GM18505 (cell line): ENCODE measurements around the gene PARD3.

Experiments
- ATAC-seq: cut with Tn5 transposase; IDR thresholded peaks from one replicate; pipeline ENCODE4 v1.9.1; 2021; ENCODE audit not compliant: unreplicated experiment
- POLR2A ChIP-seq: IDR thresholded peaks from 4 replicates; pipeline ENCODE4 v1.6.1; 2011; ENCODE audit warnings: borderline replicate concordance; ENCODE audit not compliant: insufficient read depth, insufficient read length; ENCODE audit errors: extremely low read depth

PARD3 gene

GRCh38 chr10:34135515-34135914, 679.6 kb downstream of the PARD3 start:
- ATAC-seq: no peak
- no peak for TF ChIP-seq POLR2A

GRCh38 chr10:34134602-34135001, 680.5 kb downstream of the PARD3 start:
- TF ChIP-seq POLR2A: no peak
- ATAC-seq: no peak

- TF ChIP-seq POLR2A: no peak
- no peak for ATAC-seq
Observed at GRCh38 chr10:34133406-34133805, 681.7 kb downstream of the PARD3 start.

GRCh38 chr10:34131152-34131551, 683.9 kb downstream of the PARD3 start:
- no peak for TF ChIP-seq POLR2A
- ATAC-seq: no peak

GRCh38 chr10:34127676-34128075, 687.4 kb downstream of the PARD3 start:
- no peak for TF ChIP-seq POLR2A
- ATAC-seq: no peak

- TF ChIP-seq POLR2A: no peak
- no peak for ATAC-seq
Observed at GRCh38 chr10:34126371-34127151, 688.5 kb downstream of the PARD3 start.

- no peak for ATAC-seq
- TF ChIP-seq POLR2A: no peak
Observed at GRCh38 chr10:34125702-34126101, 689.4 kb downstream of the PARD3 start.

GRCh38 chr10:34124522-34125035, 690.5 kb downstream of the PARD3 start:
- no peak for ATAC-seq
- no peak for TF ChIP-seq POLR2A

GRCh38 chr10:34121781-34122622, 693.1 kb downstream of the PARD3 start:
- TF ChIP-seq POLR2A: no peak
- no peak for ATAC-seq

GRCh38 chr10:34121125-34121753, 693.9 kb downstream of the PARD3 start:
- TF ChIP-seq POLR2A: no peak
- ATAC-seq: no peak

GRCh38 chr10:34119456-34119855, 695.6 kb downstream of the PARD3 start:
- TF ChIP-seq POLR2A: no peak
- ATAC-seq: no peak

GRCh38 chr10:34116681-34117271, 698.3 kb downstream of the PARD3 start:
- ATAC-seq: no peak
- TF ChIP-seq POLR2A: no peak

GRCh38 chr10:34116220-34116641, 698.9 kb downstream of the PARD3 start:
- no peak for ATAC-seq
- no peak for TF ChIP-seq POLR2A
